Esophagus muscularis mucosa (tissue), 3 donors: ENCODE data around the gene TOMM70.

Source experiments
- CTCF ChIP-seq, 3 experiments: fragments of 200-600 bp in 2 of 3; fragments of 450-650 bp in 1 of 3; sonication (generic) in 2 of 3; IDR thresholded peaks; one replicate each; pipeline ENCODE4 v1.5.1; 2017 to 2019; ENCODE audit warnings: antibody characterized with exemption in 3 of 3, mild to moderate bottlenecking in 2 of 3, moderate library complexity in 1 of 3
- EP300 ChIP-seq: sonication (generic); formaldehyde crosslinking; IDR thresholded peaks from one replicate; pipeline ENCODE4 v1.6.1; 2017; ENCODE audit warnings: antibody characterized with exemption

GRCh38 chr3:100419406-100419805 is 18.5 kb upstream of the TOMM70 start:
- TF ChIP-seq EP300 (no peak), CTCF (IDR thresholded peaks at IDR 0.05) (no peak)
